WI38 (cell line): ENCODE data around the gene ARPC5.

ENCODE experiments used
- H3K4me3 ChIP-seq: 2 replicates; pipeline ENCODE4 v1.5.1; 2011; ENCODE audit warnings: low read depth, mild to moderate bottlenecking, control low read depth, low read length
- TF ChIP-seq, protein P1 (sequence below): IDR thresholded peaks from 2 replicates; pipeline ENCODE4 v1.5.1; 2012; ENCODE audit warnings: low read depth, mild to moderate bottlenecking, control low read depth, low read length

The ARPC5 gene

DNA sequence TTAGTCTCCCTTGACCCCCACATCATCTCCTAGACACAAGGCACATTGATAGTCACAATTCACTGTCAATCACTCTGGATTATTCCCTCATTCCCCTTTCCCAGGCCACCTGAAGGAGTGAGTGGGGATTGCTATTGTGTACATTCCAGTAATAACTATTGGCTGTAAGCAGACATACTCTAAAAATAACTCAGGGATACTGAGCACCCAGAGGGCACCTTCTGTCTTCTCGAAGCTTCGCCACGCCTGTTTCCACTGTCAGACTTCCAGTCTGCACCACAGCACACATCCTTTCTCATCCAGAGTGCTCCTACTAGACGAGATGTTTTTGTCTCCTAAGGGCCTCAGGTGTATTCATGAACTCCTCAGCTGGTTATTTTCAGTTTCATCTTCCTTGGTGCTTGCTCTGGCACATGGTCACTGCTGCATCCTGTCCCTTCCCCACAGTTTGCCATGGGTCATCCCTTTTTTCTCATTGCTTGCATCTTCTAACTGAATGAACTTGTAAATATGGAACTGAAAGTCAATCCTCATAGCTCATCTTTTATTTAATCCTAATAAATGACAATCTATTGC lies 18.4 kb upstream of the ARPC5 start:
- TF ChIP-seq, protein P1, sequence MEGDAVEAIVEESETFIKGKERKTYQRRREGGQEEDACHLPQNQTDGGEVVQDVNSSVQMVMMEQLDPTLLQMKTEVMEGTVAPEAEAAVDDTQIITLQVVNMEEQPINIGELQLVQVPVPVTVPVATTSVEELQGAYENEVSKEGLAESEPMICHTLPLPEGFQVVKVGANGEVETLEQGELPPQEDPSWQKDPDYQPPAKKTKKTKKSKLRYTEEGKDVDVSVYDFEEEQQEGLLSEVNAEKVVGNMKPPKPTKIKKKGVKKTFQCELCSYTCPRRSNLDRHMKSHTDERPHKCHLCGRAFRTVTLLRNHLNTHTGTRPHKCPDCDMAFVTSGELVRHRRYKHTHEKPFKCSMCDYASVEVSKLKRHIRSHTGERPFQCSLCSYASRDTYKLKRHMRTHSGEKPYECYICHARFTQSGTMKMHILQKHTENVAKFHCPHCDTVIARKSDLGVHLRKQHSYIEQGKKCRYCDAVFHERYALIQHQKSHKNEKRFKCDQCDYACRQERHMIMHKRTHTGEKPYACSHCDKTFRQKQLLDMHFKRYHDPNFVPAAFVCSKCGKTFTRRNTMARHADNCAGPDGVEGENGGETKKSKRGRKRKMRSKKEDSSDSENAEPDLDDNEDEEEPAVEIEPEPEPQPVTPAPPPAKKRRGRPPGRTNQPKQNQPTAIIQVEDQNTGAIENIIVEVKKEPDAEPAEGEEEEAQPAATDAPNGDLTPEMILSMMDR, result no peak

DNA sequence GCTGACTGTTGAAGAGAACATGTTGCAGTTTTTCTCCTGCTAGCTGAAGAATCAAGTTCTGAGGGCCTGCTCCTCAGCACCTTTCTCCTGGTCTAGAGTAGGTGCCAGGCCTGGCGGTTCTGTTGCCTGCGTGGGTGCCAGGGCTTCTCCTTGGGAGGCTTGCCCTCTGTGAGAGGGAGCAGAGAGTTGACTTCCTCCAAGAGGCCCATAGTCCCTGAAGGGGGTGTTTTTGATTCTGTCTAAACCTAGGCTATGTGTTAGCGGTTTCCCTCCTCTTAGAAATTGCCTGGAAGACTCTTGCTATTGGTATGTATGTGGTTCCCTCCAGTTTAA lies 17.8 kb upstream of the ARPC5 start:
- TF ChIP-seq, protein P1, result no peak
- no peak overlapping the region for H3K4me3 ChIP-seq

More for the DNA sequence above, 18.4 kb upstream of the ARPC5 start:
- no peak overlapping the region for H3K4me3 ChIP-seq

DNA sequence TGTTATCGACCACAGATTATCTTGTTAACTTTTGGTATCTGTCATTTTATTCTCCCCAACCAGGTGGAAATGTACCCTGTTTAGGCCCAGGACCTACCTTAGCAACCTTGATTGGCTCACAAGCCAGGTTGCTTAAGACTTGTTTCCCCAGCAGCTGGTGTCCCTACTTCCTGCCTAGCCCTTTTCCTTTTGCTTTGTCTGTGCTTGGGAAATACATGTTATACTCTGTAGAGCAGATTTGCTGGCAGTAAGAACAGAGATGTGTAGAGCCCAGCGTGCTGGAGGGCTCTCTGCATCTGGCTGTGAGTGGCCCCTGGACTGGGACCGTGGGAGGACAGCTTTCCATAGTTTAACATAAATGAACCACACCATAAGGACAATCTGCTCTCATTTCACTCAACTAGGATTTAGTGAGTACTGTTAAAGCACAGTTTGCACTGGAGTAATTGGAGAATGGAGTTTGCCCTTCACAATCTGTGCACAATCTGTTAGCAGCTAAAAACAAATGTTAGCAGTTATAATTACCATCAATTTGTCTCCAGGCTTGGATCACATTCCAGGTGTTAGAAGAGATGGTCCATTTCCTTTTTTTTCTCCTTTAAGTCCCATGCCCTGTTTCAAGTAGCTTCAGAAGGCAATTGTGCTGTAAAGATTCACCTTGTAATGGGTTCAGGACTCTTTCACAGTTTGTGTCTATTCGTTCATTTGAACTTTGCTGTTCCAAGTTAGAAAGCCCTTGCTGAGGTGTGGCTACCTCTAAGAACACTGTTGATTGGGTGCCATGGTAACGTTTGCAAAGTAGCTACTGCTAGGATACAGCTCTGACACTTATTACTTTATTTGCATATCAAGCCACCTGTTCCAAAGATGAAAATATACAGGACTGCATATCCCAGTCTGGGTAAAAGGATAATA lies 17.2 kb upstream of the ARPC5 start, which contains the start of gene APOBEC4:
APOBEC4 (minus strand) TSS at position 770 of the 915 bp plus-strand sequence. CDS start 4,535 bp downstream, outside the sequence.
- no peak within 1 kb of the TSS for H3K4me3 ChIP-seq
- TF ChIP-seq, protein P1, result no peak

DNA sequence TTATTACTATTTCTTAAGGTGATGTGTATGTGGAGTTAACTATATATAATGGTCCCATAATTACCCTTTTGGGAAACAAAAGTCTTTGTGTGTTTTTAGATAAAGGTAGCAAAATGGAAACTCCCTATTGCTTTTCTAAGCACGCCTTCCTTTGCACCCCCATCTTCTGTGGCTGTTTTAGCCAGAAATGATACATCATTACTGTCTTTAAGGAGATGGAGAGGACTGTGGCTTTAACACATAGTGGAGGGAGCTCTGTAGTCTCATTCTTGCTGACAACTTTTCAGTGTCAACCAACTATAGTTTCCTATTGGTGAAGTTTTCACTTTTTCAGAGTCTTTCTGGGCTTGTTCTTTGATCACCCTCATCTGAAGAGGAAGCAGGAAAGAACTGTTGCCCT lies 16.5 kb upstream of the ARPC5 start:
- no peak overlapping the region for H3K4me3 ChIP-seq
- TF ChIP-seq, protein P1, result no peak

DNA sequence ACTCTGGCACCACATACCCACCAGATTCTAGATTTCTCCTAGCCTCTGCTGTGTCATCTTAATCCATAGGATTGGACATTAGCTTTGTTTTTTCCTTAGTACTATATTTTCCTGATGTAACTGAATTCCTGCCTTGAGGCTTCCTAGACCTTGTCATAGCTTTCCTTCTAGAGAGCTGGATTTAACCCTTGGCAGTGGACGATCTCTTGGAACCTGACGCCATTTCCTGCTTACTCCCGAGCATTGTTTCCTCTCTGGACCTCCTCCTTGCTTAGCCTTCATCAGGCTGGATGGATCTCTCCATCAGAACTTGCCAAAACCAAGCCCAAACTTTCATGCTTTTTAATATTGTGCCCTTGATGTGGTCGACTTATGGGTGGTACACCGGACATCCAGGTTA lies 16.0 kb upstream of the ARPC5 start:
- no peak overlapping the region for H3K4me3 ChIP-seq
- TF ChIP-seq, protein P1, result no peak

DNA sequence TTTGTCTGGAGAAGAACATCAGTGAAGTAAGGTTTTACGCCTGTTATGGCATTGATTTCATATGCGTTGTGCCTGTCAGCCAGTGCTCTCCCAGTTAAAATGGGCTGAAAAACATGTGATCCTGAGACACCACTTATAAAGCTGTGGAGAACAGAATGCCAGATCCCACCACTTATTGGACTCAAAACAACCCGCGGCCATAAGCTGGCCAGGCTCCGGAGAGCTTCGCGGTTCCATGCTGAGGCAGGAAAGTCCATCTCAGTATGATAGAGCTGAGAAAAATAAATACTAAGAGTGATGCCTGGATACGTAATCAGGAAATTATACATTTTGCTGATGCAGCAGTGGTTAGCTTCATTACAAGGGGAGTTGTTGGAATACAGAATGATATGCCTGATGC lies 12.5 kb upstream of the ARPC5 start:
- TF ChIP-seq, protein P1, result no peak
- no peak overlapping the region for H3K4me3 ChIP-seq

DNA sequence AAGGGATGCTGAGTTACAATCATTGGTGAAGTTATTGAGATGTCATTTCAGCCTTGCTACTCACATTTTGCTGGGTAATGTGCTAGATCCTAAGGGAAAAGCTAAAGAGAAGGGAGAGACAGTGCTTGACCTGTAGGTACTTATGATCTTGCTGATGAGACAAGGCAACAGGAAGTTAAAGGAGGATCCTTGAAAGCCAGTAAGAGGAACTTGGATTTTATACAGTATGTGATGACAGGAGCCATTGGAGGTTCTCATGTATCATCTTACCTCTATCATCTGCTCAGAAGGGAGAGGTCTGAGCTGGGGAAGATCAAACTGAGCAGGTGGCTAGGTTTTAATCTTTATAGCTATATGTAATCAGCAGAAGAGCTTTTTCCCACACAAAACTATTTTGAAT lies 11.2 kb upstream of the ARPC5 start:
- TF ChIP-seq, protein P1, result no peak
- no peak overlapping the region for H3K4me3 ChIP-seq
